HUES6 (cell line): ENCODE measurements around the gene ZNF20.

ENCODE experiments used
- H3K27ac ChIP-seq: 2 replicates; pipeline ENCODE4 v1.7.0; 2013; ENCODE audit warnings: low read depth, mild to moderate bottlenecking, low read length, inconsistent platforms
- H3K27me3 ChIP-seq: 2 replicates; pipeline ENCODE4 v1.6.1; 2013; ENCODE audit warnings: low read length; ENCODE audit not compliant: control insufficient read depth, insufficient read depth
- H3K36me3 ChIP-seq: 2 replicates; pipeline ENCODE4 v1.6.1; 2013; ENCODE audit warnings: low read length; ENCODE audit not compliant: control insufficient read depth, insufficient read depth
- H3K4me1 ChIP-seq: 2 replicates; pipeline ENCODE4 v1.6.1; 2013; ENCODE audit warnings: low read length; ENCODE audit not compliant: control insufficient read depth, insufficient read depth
- H3K4me3 ChIP-seq: 2 replicates; pipeline ENCODE4 v1.5.1; 2013; ENCODE audit warnings: low read depth, low read length
- H3K9ac ChIP-seq: one replicate; pipeline ENCODE4 v1.6.1; 2013; ENCODE audit warnings: mild to moderate bottlenecking, low read length
- H3K9me3 ChIP-seq: 2 replicates; pipeline ENCODE4 v1.6.1; 2013; ENCODE audit warnings: low read depth, low read length; ENCODE audit not compliant: control insufficient read depth, insufficient read depth

ZNF20 gene

DNA sequence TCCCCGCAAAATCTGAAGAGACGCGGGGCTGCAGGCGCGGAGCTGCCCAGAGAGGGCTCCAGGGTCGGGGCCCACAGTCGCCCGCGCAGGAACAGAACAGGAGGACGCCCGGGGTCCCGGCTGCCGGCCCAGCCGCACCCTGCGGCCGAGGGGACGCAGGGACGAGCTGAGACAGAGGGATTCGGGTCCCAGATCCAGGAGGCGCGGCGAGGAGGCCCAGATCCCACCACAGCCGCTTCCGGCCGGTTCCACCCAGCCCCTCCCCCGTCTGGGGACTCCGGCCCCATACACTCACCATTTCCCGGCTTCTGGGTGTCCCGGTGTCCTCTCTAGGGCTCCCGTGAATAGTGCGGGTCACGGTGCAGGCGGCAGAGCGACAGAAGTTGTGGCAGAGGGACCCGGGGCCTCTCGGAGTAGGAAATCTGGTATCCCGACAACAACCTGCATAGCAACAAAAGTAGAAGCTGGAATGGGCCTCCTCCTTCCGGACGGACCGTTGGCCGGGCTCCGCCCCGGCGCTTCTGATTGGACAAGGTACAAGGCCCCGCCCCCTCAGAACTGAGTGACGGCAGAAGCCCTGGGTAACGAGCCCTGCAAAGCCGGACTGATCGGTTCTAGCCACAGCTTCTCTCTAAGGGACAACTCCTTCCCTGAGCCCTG is at the start of gene ZNF20:
TSS of gene ZNF20 (minus strand) at position 466 of the 660 bp plus-strand sequence. CDS start at position 298, 168 bp downstream.
- peaks cover 7% of the 10 kb centered on the region for H3K4me1 ChIP-seq
- peaks cover 13% of the 10 kb centered on the region for H3K9me3 ChIP-seq
- H3K36me3 ChIP-seq, result peaks cover 41% of the 10 kb centered on the region
- peak within 1 kb of the TSS; percentile 80 for H3K27ac ChIP-seq
- H3K9ac ChIP-seq, result peak within 1 kb of the TSS; percentile 78
- no peaks in the 10 kb centered on the region for H3K27me3 ChIP-seq
- peak within 1 kb of the TSS; percentile 88 for H3K4me3 ChIP-seq

DNA sequence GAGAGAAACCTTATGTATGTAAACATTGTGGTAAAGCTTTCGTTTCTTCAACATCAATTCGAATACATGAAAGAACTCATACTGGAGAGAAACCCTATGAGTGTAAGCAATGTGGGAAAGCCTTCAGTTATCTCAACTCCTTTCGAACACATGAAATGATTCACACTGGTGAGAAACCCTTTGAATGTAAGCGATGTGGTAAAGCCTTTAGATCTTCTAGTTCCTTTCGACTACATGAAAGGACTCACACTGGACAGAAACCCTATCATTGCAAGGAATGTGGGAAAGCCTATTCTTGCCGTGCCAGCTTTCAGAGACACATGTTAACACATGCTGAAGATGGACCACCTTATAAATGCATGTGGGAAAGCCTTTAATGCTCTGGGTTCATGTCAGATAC is 47.5 kb upstream of the ZNF20 start:
- no peak overlapping the region for H3K27ac ChIP-seq
- H3K9me3 ChIP-seq, result peaks cover 81% of the 10 kb centered on the region
- no peaks in the 10 kb centered on the region for H3K4me1 ChIP-seq
- H3K9ac ChIP-seq, result no peak overlapping the region
- no peaks in the 10 kb centered on the region for H3K27me3 ChIP-seq
- H3K4me3 ChIP-seq, result no peak overlapping the region
- peaks cover 52% of the 10 kb centered on the region for H3K36me3 ChIP-seq

DNA sequence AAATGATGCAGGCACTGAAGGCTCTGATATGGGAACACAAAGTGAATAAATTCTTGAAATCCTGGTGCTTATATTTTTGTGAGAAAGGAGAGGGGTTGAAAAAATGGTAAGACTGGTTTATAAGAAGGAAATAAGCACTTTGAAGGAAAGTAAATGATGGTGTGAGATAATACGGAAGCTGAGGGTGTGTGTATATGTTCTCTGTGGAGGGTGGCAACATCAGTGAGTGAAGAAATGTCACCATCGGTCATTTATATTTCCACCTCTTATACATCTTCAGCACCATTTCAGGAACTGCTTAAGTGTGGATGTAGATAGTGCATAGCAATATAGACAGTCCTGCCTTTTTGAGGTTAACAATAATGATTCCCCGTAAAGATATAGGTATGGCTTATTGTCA is 40.2 kb upstream of the ZNF20 start:
- no peak overlapping the region for H3K27ac ChIP-seq
- peaks cover 5% of the 10 kb centered on the region for H3K36me3 ChIP-seq
- no peak overlapping the region for H3K9ac ChIP-seq
- H3K4me3 ChIP-seq, result no peak overlapping the region
- H3K9me3 ChIP-seq, result peaks cover 55% of the 10 kb centered on the region
- H3K27me3 ChIP-seq, result no peaks in the 10 kb centered on the region
- H3K4me1 ChIP-seq, result no peaks in the 10 kb centered on the region

DNA sequence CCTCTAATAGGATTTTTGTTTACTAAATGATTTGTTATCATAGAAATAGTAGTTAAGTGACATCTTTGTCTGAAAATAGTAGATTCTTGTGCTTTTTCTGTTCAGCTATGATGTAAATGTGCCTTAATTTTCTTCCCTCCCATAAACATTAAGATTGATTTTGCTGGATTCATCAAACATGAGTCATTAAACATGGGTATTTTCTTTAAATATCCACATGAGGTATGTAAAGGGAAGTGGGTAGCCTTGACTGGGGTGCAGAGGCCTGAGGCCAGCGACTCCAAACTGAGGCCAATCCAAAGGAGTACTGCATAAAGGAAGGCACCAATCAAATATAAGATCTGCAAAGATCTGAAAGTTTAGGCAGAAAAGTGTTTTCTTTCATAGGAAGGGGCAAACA is 26.5 kb upstream of the ZNF20 start:
- H3K27ac ChIP-seq, result no peak overlapping the region
- no peak overlapping the region for H3K4me3 ChIP-seq
- no peak overlapping the region for H3K9ac ChIP-seq
- no peaks in the 10 kb centered on the region; the same call in 1 of the 2 replicates for H3K9me3 ChIP-seq
- 0 out of 2 replicates have a peak, but pooled peaks cover 3% of the 10 kb centered on the region for H3K4me1 ChIP-seq
- H3K27me3 ChIP-seq, result no peaks in the 10 kb centered on the region
- H3K36me3 ChIP-seq, result peaks cover 10% of the 10 kb centered on the region

DNA sequence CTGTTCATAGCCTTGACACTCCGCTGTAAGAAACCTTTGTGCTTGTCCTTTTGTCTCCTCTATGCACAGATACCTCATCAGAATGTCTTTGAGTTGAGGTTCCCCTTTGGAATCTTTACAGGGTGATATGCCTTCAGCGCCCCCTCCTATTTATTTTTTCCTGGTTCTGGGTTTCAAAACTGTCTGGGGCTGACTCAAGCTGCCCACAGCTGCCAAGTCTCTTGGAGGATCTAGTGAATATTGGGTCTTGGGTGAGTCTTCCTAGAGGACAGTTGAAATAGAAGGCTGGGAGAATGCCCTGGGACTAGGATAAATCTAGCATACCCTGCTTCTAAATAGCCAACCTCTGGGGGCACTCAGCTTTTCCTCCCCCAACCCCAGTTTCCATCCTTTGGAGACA is 23.7 kb upstream of the ZNF20 start:
- H3K4me1 ChIP-seq, result 0 out of 2 replicates have a peak, but pooled peaks cover 3% of the 10 kb centered on the region
- peaks cover 5% of the 10 kb centered on the region; the same call in 1 of the 2 replicates for H3K36me3 ChIP-seq
- H3K9ac ChIP-seq, result peak overlapping the region; percentile 88
- no peak overlapping the region; the same call in 1 of the 2 replicates for H3K27ac ChIP-seq
- H3K9me3 ChIP-seq, result no peaks in the 10 kb centered on the region; the same call in 1 of the 2 replicates
- peak overlapping the region; percentile 75 for H3K4me3 ChIP-seq
- H3K27me3 ChIP-seq, result no peaks in the 10 kb centered on the region

- Histone ChIP-seq H3K4me3 (peak within 1 kb of the TSS; percentile 75), H3K27ac (peak within 1 kb of the TSS; percentile 44; the same call in 1 of the 2 replicates), H3K4me1 (0 out of 2 replicates have a peak, but pooled peaks cover 3% of the 10 kb centered on the region), H3K27me3 (no peaks in the 10 kb centered on the region), H3K36me3 (peaks cover 5% of the 10 kb centered on the region; the same call in 1 of the 2 replicates), H3K9ac (peak within 1 kb of the TSS; percentile 88), H3K9me3 (no peaks in the 10 kb centered on the region; the same call in 1 of the 2 replicates)
Observed at GRCh38 chr19:12162882-12163806, 23.0 kb upstream of the ZNF20 start, which contains the start of gene ZNF136. Gene ZNF136 (plus strand): TSS chr19:12163096. CDS start chr19:12163204, 108 bp downstream.

DNA sequence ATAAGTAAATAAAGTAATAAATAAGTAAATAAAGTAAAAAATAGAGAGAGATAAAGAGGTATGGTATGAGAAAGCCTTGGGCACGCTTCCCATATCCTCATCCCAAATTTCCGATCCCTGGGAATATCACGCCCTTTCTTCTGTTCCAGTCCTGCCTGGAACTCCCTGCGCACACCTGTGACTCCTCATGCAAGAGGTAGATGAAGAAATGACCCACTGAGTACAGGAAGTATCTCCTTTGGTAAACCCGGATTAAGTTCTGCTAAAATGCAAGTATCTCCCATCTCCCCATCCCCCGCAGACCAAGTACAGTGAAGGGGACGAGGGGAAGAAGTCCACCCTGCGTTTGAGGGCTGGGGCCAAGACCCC is 22.3 kb upstream of the ZNF20 start:
- 0 out of 2 replicates have a peak, but pooled peaks cover 3% of the 10 kb centered on the region for H3K4me1 ChIP-seq
- H3K9me3 ChIP-seq, result no peaks in the 10 kb centered on the region; the same call in 1 of the 2 replicates
- peaks cover 5% of the 10 kb centered on the region; the same call in 1 of the 2 replicates for H3K36me3 ChIP-seq
- peak overlapping the region; percentile 75 for H3K4me3 ChIP-seq
- no peaks in the 10 kb centered on the region for H3K27me3 ChIP-seq
- H3K27ac ChIP-seq, result no peak overlapping the region
- H3K9ac ChIP-seq, result no peak overlapping the region

DNA sequence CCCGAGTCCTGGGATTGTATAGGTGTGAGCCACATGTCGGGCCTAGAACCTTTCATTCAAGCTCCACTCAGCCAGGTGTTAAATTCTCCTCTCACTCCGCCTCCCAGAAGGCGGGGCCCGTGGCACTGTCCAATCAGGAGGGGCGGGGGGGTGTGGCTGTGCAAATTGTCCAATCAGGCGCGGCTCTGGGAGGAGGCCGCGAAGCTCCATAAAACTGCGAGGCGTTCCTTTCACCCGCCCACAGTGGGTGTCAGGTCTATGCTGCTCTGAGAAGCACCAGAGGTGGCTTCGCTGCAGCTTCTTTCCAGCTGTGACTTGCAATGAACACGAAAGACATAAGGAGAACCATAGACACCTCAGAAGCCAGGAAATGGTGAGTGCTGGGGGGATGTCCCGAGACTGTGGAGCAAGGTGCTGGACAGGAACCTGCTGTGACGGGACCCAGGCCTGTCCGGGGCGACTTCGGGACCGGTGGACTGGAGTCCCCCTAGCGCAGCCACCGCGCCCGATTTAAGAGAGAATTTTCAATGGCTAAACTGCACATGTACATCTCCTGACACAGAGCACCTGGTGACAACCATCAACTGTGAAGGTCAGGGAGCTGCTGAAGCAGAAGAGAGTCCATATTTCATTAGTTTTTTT is 19.7 kb upstream of the ZNF20 start:
- Histone ChIP-seq H3K27ac (no peak overlapping the region), H3K4me3 (no peak overlapping the region), H3K4me1 (0 out of 2 replicates have a peak, but pooled peaks cover 3% of the 10 kb centered on the region), H3K27me3 (no peaks in the 10 kb centered on the region), H3K36me3 (peaks cover 2% of the 10 kb centered on the region; the same call in 1 of the 2 replicates), H3K9ac (no peak overlapping the region), H3K9me3 (0 out of 2 replicates have a peak, but pooled peaks cover 3% of the 10 kb centered on the region)

DNA sequence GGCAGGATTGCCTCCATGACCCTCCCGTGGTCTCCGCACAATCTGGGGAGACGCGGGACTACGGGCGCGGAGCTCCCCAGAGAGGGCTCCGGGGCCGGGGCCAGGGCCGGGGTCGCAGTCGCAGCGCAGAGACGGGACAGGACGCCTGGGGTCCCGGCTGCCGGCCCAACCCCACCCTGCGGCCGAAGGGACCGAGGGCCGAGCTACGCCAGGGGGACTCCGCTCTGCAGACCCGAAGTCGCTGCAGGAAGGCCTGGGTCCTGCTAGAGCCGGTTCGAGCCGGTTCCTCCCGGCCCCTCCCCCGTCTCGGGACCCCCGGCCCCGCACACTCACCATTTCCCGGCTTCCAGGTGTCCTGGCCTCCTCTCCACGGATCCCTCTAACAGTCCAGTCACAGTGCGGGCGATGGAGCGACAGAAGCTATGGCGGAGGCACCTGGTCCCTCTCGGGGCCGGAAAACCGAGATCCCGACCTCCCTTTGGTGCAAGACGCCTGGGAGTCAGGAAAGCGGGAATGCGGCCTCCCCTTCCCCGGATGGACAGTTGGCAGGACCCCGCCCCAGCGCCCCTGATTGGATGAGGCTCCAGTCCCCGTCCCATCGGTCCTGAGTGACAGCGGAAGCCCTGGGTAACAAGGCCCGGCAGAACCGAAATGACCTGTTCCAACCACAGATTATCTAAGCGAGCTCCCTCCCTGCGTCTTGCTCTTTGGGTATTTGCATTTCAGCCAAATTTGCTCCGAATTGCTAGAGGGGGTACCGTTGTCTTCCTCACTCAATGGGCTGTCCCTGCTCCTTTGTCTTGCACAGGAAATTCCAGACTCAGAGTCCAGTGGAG is 16.3 kb upstream of the ZNF20 start, which contains the start of gene ZNF625:
TSS of gene ZNF625 (minus strand) at position 512 of the 836 bp plus-strand sequence. CDS start at position 336, 176 bp downstream.
- no peaks in the 10 kb centered on the region for H3K4me1 ChIP-seq
- H3K27me3 ChIP-seq, result no peaks in the 10 kb centered on the region
- H3K4me3 ChIP-seq, result peak within 1 kb of the TSS; percentile 94
- H3K9me3 ChIP-seq, result 0 out of 2 replicates have a peak, but pooled peaks cover 10% of the 10 kb centered on the region
- H3K9ac ChIP-seq, result peak within 1 kb of the TSS; percentile 99
- peak within 1 kb of the TSS; percentile 94 for H3K27ac ChIP-seq
- peaks cover 19% of the 10 kb centered on the region for H3K36me3 ChIP-seq
